CD4-positive, alpha-beta T cell treated with Interleukin-15 for 4 hours (primary cell): ENCODE measurements around the gene TBC1D19.
"Not testable (repeated sequence)": the region's sequence is repeated elsewhere in the genome, so short reads cannot be mapped to it uniquely, and the experiment has no call there.

Experiments used
- DNase-seq: peaks from one replicate; pipeline ENCODE4 v3.0.0-alpha.2; 2020; ENCODE audit warnings: low spot score

Gene TBC1D19

GRCh38 chr4:26682436-26682835 lies 98.6 kb downstream of the TBC1D19 start:
- no peak for DNase-seq

- DNase-seq, result no peak
Measured at GRCh38 chr4:26685250-26685649, 101.4 kb downstream of the TBC1D19 start.

GRCh38 chr4:26687728-26688127 lies 103.8 kb downstream of the TBC1D19 start:
- DNase-seq, result no peak

- DNase-seq, result no peak
Measured at GRCh38 chr4:26690506-26690905, 106.6 kb downstream of the TBC1D19 start.

- no peak for DNase-seq
Measured at GRCh38 chr4:26692014-26692726, 108.3 kb downstream of the TBC1D19 start.

- not testable (repeated sequence) for DNase-seq
Measured at GRCh38 chr4:26694131-26694530, 110.2 kb downstream of the TBC1D19 start.

- no peak for DNase-seq
Measured at GRCh38 chr4:26700110-26700509, 116.2 kb downstream of the TBC1D19 start.

- DNase-seq, result no peak
Measured at GRCh38 chr4:26701095-26701494, 117.2 kb downstream of the TBC1D19 start.

- no peak for DNase-seq
Measured at GRCh38 chr4:26701786-26702227, 117.9 kb downstream of the TBC1D19 start.

- DNase-seq, result no peak
Measured at GRCh38 chr4:26707342-26707741, 123.5 kb downstream of the TBC1D19 start.

- DNase-seq, result no peak
Measured at GRCh38 chr4:26709246-26709645, 125.4 kb downstream of the TBC1D19 start.

GRCh38 chr4:26713563-26714151 lies 129.8 kb downstream of the TBC1D19 start:
- no peak for DNase-seq

GRCh38 chr4:26715636-26716242 lies 131.9 kb downstream of the TBC1D19 start:
- DNase-seq, result no peak

- DNase-seq, result no peak
Measured at GRCh38 chr4:26717332-26717731, 133.4 kb downstream of the TBC1D19 start.

- no peak for DNase-seq
Measured at GRCh38 chr4:26719954-26720552, 136.2 kb downstream of the TBC1D19 start.

- DNase-seq, result no peak
Measured at GRCh38 chr4:26721685-26722084, 137.8 kb downstream of the TBC1D19 start.

GRCh38 chr4:26723216-26723615 lies 139.3 kb downstream of the TBC1D19 start:
- DNase-seq, result peak; percentile 45

GRCh38 chr4:26724534-26724933 lies 140.7 kb downstream of the TBC1D19 start:
- DNase-seq, result no peak

GRCh38 chr4:26726655-26727387 lies 142.9 kb downstream of the TBC1D19 start:
- no peak for DNase-seq

GRCh38 chr4:26727844-26728243 lies 144.0 kb downstream of the TBC1D19 start:
- DNase-seq, result no peak

GRCh38 chr4:26729027-26729426 lies 145.1 kb downstream of the TBC1D19 start:
- no peak for DNase-seq

- DNase-seq, result no peak
Measured at GRCh38 chr4:26729547-26729946, 145.7 kb downstream of the TBC1D19 start.
